ENCODE measurements around the gene PTPN5. TPM values are rescaled to one million over a fixed set of nuclear protein-coding genes. Genes with fewer than 3 reads are reported as not detected.

PTPN5 gene
- polyA plus RNA-seq, 3 donors = not detected

GRCh38 chr11:18728658-18729057, 62.9 kb downstream of the PTPN5 start:
- intact Hi-C loops (cut with micrococcal nuclease) = no loop called here

GRCh38 chr11:18727479-18728236, 63.9 kb downstream of the PTPN5 start:
- intact Hi-C loops (cut with micrococcal nuclease) = no loop called here
- Histone ChIP-seq H2AFZ (ENCODE audit: insufficient read depth, low read depth, low read length, poor library complexity, severe bottlenecking) (peak overlapping the region; percentile 36), H3K4me2 (replicated peaks; ENCODE audit: extremely low read depth, low read length, poor library complexity, severe bottlenecking) (no peak overlapping the region), H3K79me2 (ENCODE audit: insufficient read depth, low read length) (no peaks in the 10 kb centered on the region), H4K20me1 (ENCODE audit: insufficient read depth, low read length) (no peaks in the 10 kb centered on the region), H3K27ac (ENCODE audit: low read depth in 1 of 2, low read length in 2 of 2) (no peak overlapping the region), H3K4me1 (ENCODE audit: control insufficient read depth in 1 of 2, insufficient read depth in 2 of 2, low read length in 2 of 2) (no peaks in the 10 kb centered on the region), H3K36me3 (replicated peaks in 1 of 2; ENCODE audit: control insufficient read depth in 1 of 2, insufficient read depth in 2 of 2, low read length in 2 of 2) (no peaks in the 10 kb centered on the region), H3K4me3 (replicated peaks in 1 of 3; ENCODE audit: low read depth in 2 of 3, low read length in 3 of 3) (no peak overlapping the region), H3K27me3 (ENCODE audit: control insufficient read depth in 2 of 2, insufficient read depth in 2 of 2, low read length in 2 of 2) (no peaks in the 10 kb centered on the region), H3K9ac (ENCODE audit: insufficient read depth, low read length, poor library complexity, severe bottlenecking) (no peak overlapping the region), H3K9me3 (replicated peaks in 1 of 2; ENCODE audit: control insufficient read depth in 1 of 2, insufficient read depth in 1 of 2, low read length in 2 of 2) (no peaks in the 10 kb centered on the region)
- Mint-ChIP-seq H3K27ac (no peak overlapping the region), H3K4me1 (peaks cover 4% of the 10 kb centered on the region), H3K9me3 (no peaks in the 10 kb centered on the region), H3K4me3 (no peak overlapping the region), H3K27me3 (ENCODE audit: low read depth in 3 of 3) (peaks cover 0 to 4% (median 0%) of the 10 kb centered on the region in 3 donors), H3K36me3 (no peaks in the 10 kb centered on the region)
- 49% methylated on average over 9 of the region's 10 CpGs for WGBS (ENCODE audit: insufficient coverage)
- peak; percentile 86 for TF ChIP-seq CTCF (IDR thresholded peaks at IDR 0.05)
- peak in 2 of 3 donors; percentile 34 to 48 for DNase-seq

More at GRCh38 chr11:18728658-18729057, 62.9 kb downstream of the PTPN5 start:
- Histone ChIP-seq H3K4me1 (ENCODE audit: control insufficient read depth in 1 of 2, insufficient read depth in 2 of 2, low read length in 2 of 2) (no peaks in the 10 kb centered on the region), H3K4me3 (replicated peaks in 1 of 3; ENCODE audit: low read depth in 2 of 3, low read length in 3 of 3) (no peak overlapping the region), H3K4me2 (replicated peaks; ENCODE audit: extremely low read depth, low read length, poor library complexity, severe bottlenecking) (no peak overlapping the region), H4K20me1 (ENCODE audit: insufficient read depth, low read length) (no peaks in the 10 kb centered on the region), H3K36me3 (replicated peaks in 1 of 2; ENCODE audit: control insufficient read depth in 1 of 2, insufficient read depth in 2 of 2, low read length in 2 of 2) (no peaks in the 10 kb centered on the region), H3K9me3 (replicated peaks in 1 of 2; ENCODE audit: control insufficient read depth in 1 of 2, insufficient read depth in 1 of 2, low read length in 2 of 2) (no peaks in the 10 kb centered on the region), H3K9ac (ENCODE audit: insufficient read depth, low read length, poor library complexity, severe bottlenecking) (no peak overlapping the region), H2AFZ (ENCODE audit: insufficient read depth, low read depth, low read length, poor library complexity, severe bottlenecking) (no peak overlapping the region), H3K27me3 (ENCODE audit: control insufficient read depth in 2 of 2, insufficient read depth in 2 of 2, low read length in 2 of 2) (no peaks in the 10 kb centered on the region), H3K27ac (ENCODE audit: low read depth in 1 of 2, low read length in 2 of 2) (no peak overlapping the region), H3K79me2 (ENCODE audit: insufficient read depth, low read length) (no peaks in the 10 kb centered on the region)
- H3K4me1 Mint-ChIP-seq = peaks cover 4% of the 10 kb centered on the region
- WGBS (ENCODE audit: insufficient coverage) = 93% methylated on average over 6 of the region's 13 CpGs
- peaks cover 0 to 4% (median 0%) of the 10 kb centered on the region in 3 donors for H3K27me3 Mint-ChIP-seq (ENCODE audit: low read depth in 3 of 3)
- DNase-seq = no peak
- no peak overlapping the region for H3K27ac Mint-ChIP-seq
- no peak for TF ChIP-seq CTCF (IDR thresholded peaks at IDR 0.05)
- H3K9me3 Mint-ChIP-seq = no peaks in the 10 kb centered on the region
- H3K36me3 Mint-ChIP-seq = no peaks in the 10 kb centered on the region
- no peak overlapping the region for H3K4me3 Mint-ChIP-seq
